Left lung (tissue), 10 donors: ENCODE results near the gene HOXA4. TPM values are rescaled to one million over a fixed set of nuclear protein-coding genes. Genes with fewer than 3 reads are reported as not detected.

Experiments used
- ATAC-seq: fragments of 200-7000 bp; cut with Tn5 transposase; one replicate; pipeline ENCODE4 v1.9.1; 2020; ENCODE audit warnings: moderate library complexity
- DNase-seq, 4 donors: peaks; one replicate each; pipeline ENCODE4 v3.0.0-alpha.2; 2013 to 2020
- H3K27ac ChIP-seq, 2 donors: fragments of 200-600 bp; sonication (generic) in 1 of 2; one replicate each; pipeline versions ENCODE4 v1.5.0 to v1.8.0; 2020 to 2021
- H3K27me3 ChIP-seq, 2 donors: fragments of 200-600 bp; sonication (generic) in 1 of 2; one replicate each; pipeline versions ENCODE4 v1.5.0 to v1.8.0; 2020 to 2021
- H3K36me3 ChIP-seq, 2 donors: fragments of 200-600 bp; sonication (generic) in 1 of 2; one replicate each; pipeline versions ENCODE4 v1.5.0 to v1.8.0; 2020 to 2021
- H3K4me1 ChIP-seq, 2 donors: fragments of 200-600 bp; one replicate each; pipeline ENCODE4 v1.8.0; 2021
- H3K4me3 ChIP-seq, 2 donors: fragments of 200-600 bp; sonication (generic) in 1 of 2; one replicate each; pipeline versions ENCODE4 v1.5.0 to v1.8.0; 2020 to 2021; ENCODE audit warnings: mild to moderate bottlenecking in 1 of 2
- H3K9me3 ChIP-seq, 2 donors: fragments of 200-600 bp; sonication (generic) in 1 of 2; one replicate each; pipeline versions ENCODE4 v1.5.0 to v1.8.0; 2020 to 2021
- intact Hi-C, 2 donors: fragments of 100-400 bp; cut with DNase I; formaldehyde crosslinking; loops; one replicate each; pipeline versions ENCODE4 v1.11.2 to v1.14.2; 2022
- polyA plus RNA-seq, 6 donors: library from polyadenylated mRNA; unstranded; fragments of 120-200 nt; gene quantifications; one replicate each; pipeline ENCODE4 v1.2.1, GENCODE V29; 2013; ENCODE audit not compliant: insufficient read length in 6 of 6
- total RNA-seq, 2 donors: library from RNA; stranded (reverse); fragmentation: NEBNext Ultra II Directional; extraction: Animal tissue kit (Norgen Biotek cat#: 25700); gene quantifications; one replicate each; pipeline ENCODE4 v1.2.1, GENCODE V29; 2021
- TF ChIP-seq, protein P1 (sequence below), 2 donors: fragments of 200-600 bp; sonication (generic) in 1 of 2; IDR thresholded peaks; one replicate each; pipeline versions ENCODE4 v1.5.0 to v1.8.0; 2021; ENCODE audit warnings: antibody characterized with exemption in 2 of 2
- donor health status: DM: no; HTN: yes; CAD: no.
- donor health status: DM: no; HTN: no; CAD: no.

The HOXA4 gene
- total and polyA plus RNA-seq, 8 donors: 3.4 to 35.8 (median 34.1) TPM

DNA sequence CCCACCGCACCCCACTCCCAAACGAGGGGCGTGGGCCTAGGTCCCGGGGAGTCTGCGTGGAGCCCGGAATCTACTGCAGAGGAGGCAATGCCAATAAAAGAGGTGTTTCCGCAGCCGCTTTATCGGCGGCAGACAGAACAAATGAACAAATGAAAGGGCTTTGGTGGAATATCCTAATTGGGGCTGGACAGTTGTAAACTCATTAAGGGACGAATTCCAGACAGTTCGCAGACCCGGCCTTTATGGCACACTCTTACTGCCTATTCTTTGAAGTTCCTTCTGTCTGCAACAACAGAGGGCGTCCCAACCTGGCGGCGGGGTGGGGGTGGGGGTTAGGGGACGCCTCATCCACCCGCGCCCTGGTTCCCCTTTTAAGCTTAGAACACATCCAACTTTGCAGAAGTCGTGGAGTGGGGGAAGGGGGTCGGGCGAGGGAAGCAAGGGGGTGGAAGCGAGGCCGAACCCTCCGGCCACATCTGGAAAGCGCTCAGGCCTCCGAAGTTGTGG, 30.7 kb upstream of the HOXA4 start:
- ATAC-seq (peak; percentile 38), DNase-seq (peak in 2 of 4 donors; percentile 69 to 83)
- TF ChIP-seq, protein P1, sequence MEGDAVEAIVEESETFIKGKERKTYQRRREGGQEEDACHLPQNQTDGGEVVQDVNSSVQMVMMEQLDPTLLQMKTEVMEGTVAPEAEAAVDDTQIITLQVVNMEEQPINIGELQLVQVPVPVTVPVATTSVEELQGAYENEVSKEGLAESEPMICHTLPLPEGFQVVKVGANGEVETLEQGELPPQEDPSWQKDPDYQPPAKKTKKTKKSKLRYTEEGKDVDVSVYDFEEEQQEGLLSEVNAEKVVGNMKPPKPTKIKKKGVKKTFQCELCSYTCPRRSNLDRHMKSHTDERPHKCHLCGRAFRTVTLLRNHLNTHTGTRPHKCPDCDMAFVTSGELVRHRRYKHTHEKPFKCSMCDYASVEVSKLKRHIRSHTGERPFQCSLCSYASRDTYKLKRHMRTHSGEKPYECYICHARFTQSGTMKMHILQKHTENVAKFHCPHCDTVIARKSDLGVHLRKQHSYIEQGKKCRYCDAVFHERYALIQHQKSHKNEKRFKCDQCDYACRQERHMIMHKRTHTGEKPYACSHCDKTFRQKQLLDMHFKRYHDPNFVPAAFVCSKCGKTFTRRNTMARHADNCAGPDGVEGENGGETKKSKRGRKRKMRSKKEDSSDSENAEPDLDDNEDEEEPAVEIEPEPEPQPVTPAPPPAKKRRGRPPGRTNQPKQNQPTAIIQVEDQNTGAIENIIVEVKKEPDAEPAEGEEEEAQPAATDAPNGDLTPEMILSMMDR (IDR thresholded peaks at IDR 0.05): peak in 1 of 2 donors; percentile 43
- Histone ChIP-seq H3K27me3 (peaks cover 76 to 100% of the 10 kb centered on the region in 2 donors), H3K4me1 (peaks cover 9 to 56% of the 10 kb centered on the region in 2 donors), H3K4me3 (peak overlapping the region; percentile 56), H3K36me3 (no peaks in the 10 kb centered on the region), H3K27ac (peak overlapping the region in 1 of 2 donors; percentile 45), H3K9me3 (no peaks in the 10 kb centered on the region)
- intact Hi-C loops: loop anchor here in 1 of 2 donors (5.0 to 10.0 kb wide), 2 partner anchors 789 to 1276 kb away; no protein-coding TSS in a partner anchor

DNA sequence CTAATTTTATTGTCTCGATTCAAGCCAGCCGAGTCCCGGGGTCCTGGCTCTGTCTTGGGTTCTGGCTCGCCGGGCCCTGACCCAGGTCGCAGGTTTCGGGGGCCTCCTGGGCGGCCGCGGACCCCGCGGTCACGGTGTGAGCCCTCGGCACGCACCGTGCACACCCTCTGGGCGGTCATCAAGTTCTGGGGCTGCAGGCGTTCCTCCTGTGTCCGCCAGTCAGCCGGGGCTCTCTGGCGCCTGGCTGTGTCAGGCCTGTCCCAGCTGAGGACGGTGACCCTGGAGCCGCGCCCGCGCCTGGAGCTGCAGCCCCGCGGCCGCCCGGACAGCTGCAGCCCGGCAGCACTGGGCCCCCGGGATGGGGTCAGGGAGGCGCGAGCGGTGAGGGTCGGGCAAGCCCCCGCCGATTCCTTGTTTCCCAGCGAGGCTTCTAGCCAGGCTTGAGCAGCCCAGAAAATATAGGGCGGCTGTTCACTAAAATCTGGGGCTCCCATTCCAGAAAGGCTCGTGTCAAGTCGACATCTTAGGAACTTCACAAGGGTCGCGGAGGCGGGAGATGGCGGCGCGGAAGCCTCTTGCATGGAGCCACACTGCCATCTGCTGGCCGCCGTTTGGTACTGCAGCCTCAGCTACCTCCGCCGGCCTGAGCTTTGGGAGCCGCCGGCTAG, 30.1 kb upstream of the HOXA4 start:
- Histone ChIP-seq H3K4me1 (peaks cover 9 to 56% of the 10 kb centered on the region in 2 donors), H3K27me3 (peaks cover 76 to 100% of the 10 kb centered on the region in 2 donors), H3K27ac (peak overlapping the region in 1 of 2 donors; percentile 45), H3K36me3 (no peaks in the 10 kb centered on the region), H3K4me3 (peak overlapping the region; percentile 56), H3K9me3 (no peaks in the 10 kb centered on the region)
- intact Hi-C loops: loop anchor here in 1 of 2 donors (5.0 to 10.0 kb wide), 2 partner anchors 788 to 1276 kb away; no protein-coding TSS in a partner anchor
- DNase-seq (peak in 3 of 4 donors; percentile 87 to 96 (median 92)), ATAC-seq (peak; percentile 92)
- TF ChIP-seq, protein P1 (IDR thresholded peaks at IDR 0.05): peak; percentile 100

DNA sequence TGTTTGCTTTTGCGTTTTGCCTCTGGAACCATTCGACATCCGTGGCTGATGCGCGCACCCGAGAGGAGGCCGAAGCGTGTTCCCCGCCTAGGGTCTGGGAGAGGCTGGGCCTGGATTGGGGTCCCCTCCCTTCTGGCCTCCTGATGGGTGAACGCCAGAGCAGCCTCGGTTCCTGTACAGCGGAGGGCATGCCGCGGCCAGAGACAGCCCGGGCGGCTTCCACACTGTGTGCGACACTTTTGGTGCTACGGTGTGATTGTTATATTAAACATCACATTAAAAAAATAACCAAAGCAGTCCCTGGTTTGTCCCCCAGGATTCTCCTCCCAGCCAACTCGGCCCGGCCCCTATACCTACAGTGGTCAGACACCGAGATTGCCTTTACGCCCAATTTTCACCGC, 29.6 kb upstream of the HOXA4 start:
- peaks cover 76 to 100% of the 10 kb centered on the region in 2 donors for H3K27me3 ChIP-seq
- no peaks in the 10 kb centered on the region for H3K9me3 ChIP-seq
- H3K27ac ChIP-seq: no peak overlapping the region
- H3K4me1 ChIP-seq: peaks cover 6 to 55% of the 10 kb centered on the region in 2 donors
- no peak for ATAC-seq
- TF ChIP-seq, protein P1 (IDR thresholded peaks at IDR 0.05): no peak
- peak overlapping the region; percentile 56 for H3K4me3 ChIP-seq
- no peaks in the 10 kb centered on the region for H3K36me3 ChIP-seq
- intact Hi-C loops: loop anchor here in 1 of 2 donors (5.0 to 10.0 kb wide), 2 partner anchors 788 to 1275 kb away; no protein-coding TSS in a partner anchor
- peak in 2 of 4 donors; percentile 33 to 70 for DNase-seq

DNA sequence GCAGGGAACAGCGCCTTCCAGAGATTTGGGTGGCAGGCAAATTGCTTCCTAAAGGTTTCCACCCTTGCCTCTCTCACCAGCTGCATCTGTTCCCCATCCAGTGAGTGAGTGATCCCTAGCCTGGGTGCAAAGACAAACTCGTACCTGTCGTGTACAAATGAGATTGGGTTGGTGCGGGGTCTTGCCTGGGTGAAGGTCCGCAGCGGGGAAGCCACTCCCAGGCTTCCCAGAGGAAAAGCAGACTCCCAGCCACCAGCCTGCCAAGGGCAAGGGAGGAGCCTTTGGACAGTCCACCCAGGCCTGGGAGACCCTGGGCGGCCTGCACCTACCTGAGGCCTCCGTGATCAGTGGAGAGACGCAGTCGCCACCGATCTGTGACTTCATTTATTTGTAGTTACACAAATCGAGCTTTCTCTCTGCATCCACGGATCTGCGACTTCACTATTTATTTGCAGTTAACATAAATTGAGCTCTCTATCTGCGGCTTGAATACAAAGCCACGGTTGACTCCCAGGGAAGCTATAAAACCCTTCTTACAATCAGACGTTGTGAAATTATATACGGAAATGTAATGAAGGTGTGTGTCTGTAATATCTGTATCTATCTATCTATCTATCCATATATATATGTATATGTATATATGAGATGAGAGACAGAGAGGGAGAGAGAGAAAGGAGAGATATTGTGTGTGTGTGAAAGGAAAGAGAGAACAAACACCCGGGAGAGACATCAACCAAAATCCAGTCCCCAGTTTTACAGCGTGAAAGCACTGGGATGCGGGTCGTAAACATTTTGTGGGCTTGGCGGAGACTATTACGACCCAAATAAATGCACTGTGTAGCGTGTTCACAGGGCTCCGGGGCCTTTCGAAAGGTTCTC, 28.9 kb upstream of the HOXA4 start:
- TF ChIP-seq, protein P1 (IDR thresholded peaks at IDR 0.05): no peak
- Histone ChIP-seq H3K4me1 (peaks cover 5 to 49% of the 10 kb centered on the region in 2 donors), H3K9me3 (no peaks in the 10 kb centered on the region), H3K36me3 (no peaks in the 10 kb centered on the region), H3K27me3 (peaks cover 76 to 100% of the 10 kb centered on the region in 2 donors), H3K4me3 (no peak overlapping the region), H3K27ac (no peak overlapping the region)
- ATAC-seq (no peak), DNase-seq (peak in 2 of 4 donors; percentile 23 to 64)
- intact Hi-C loops: loop anchor here in 1 of 2 donors (5.0 to 10.0 kb wide), 2 partner anchors 787 to 1275 kb away; no protein-coding TSS in a partner anchor
